Measurements from ENCODE around the gene PIGS.

The PIGS gene

DNA sequence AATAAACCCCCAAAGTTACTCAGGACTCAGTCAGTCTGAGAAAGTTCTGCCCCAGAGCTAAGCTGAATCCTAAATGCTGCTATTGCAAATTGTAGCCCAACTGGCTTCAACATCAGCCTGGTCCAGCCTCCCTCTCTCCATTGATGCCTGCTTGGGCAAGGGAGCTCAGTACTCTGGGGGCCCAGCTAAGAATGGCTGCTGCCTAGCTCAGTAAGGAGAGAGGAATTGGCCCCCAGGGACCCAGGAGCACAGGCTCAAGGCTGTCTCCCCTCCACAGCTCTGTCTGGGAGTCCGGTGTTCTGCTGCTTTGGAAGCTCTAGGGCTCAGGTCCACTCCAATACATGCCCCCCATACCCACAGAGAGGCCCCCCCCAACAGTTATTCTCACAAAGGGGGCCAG, 20.5 kb downstream of the PIGS start:
- DNase-seq (ENCODE audit: low read depth), result no peak

DNA sequence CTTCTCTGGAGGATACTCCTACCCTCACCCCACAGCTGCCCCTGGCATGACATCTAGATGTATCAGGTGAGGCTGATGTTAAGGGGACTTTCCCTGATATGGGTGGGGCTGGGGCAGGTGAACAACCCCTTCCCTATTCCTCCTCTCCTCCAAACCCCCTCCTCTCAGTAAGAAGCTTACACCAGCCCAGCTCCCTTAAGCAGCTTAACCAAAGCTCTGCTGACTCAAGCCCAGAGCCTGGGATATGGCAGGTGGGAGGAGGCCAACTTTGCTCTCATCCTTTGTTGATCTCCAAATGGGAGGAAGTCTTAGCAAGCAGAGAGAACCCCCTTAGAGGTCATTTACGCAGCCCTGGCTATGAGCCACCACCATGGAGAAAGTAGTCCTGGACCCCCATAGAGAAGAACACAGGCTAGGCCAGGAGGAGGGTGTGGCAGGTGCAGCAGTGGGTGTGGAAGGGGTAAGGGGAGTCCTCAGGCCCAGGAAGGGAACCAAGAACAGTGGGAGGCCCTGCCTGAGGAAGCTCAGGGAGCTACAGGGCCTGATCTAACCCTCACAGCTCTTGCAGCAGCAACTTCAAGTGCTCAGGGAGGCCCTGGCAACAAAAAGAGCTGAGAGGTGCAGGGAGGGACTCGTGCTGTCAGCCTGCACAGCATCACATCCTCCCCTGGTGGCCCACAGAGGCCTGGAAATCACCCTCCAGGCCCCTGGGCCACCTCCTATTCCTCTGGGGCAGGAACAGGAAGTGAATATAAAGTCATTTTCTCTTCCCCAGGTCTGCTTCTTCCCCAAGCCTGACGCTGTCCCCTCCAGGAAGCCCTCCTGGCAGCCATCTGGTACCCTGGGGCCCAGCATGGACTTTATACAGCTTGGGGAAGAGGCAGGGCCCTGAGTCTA, 21.8 kb downstream of the PIGS start:
- no peak for DNase-seq (ENCODE audit: low read depth)

DNA sequence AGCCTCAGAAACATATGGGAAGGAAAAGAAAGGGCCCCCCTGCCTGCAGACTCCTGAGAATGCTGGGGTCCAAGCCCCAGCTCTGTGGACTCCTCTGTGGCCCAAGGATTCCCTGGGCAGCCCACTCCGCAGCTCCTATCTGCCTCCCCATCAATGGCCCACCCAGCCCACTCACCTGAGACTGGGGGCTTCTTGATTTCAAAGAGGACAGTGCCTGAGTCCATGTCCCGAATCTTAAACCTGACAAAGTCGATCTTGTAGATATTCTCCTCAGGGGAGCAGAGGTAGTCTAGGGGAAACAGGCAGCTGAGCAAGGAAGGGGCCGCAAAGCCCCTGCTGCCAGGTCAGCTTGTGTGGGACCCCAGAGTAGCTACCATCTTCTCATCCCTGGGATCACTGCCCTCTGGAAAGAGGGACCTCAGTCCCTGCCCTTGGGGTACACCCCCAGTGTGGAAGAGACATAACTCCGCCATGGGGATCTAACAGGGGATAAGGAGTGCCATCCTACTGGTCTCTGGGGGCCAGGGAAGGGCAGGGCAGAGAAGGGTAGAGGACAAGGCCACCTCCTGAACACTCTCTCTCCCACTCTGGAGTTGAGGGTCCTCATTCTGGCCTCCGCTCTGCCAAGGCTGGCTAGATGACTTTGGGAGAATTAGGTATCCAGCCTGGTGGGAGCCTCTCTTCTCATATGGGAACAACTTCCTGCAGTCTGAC, 22.8 kb downstream of the PIGS start:
- no peak for DNase-seq (ENCODE audit: low read depth)

DNA sequence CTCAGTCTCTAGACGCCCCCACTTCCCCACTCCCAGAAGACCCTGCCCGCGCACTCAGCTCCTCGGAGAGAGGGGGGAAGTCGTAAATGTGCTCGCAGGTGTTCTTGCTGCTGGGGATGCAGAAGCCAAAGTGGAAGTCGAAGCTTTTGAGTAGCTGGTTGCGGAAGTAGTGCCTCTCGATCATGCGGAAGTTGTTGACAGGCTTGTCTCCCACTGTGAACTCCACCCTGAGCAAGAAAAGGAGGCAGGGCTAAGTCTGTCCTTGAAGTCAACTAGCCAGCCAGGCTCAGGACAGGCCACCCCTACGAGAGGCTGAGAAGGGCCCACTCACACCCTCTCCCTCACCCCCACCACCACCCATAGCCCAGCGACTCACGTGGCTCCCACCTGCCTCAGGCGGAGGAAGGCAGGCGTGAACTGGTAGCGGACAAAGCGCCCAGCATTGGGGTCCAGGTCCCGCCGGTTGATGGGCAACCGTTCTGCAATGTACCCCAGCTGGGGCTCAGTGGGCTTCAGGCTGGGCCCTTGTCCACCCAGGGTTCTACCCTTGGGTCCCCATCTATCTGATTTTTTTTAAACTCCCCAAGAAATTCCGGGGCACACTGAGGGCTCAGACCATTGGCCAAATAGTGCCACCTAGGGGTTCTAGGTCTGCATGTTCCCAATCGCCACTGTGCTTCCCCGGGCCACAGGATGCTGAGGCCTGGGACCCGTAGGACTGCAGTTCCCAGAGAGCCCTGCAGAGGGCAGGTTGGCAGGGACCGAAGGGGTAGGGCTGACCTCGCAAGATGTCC, 23.5 kb downstream of the PIGS start:
- DNase-seq (ENCODE audit: low read depth), result peak; percentile 41

DNA sequence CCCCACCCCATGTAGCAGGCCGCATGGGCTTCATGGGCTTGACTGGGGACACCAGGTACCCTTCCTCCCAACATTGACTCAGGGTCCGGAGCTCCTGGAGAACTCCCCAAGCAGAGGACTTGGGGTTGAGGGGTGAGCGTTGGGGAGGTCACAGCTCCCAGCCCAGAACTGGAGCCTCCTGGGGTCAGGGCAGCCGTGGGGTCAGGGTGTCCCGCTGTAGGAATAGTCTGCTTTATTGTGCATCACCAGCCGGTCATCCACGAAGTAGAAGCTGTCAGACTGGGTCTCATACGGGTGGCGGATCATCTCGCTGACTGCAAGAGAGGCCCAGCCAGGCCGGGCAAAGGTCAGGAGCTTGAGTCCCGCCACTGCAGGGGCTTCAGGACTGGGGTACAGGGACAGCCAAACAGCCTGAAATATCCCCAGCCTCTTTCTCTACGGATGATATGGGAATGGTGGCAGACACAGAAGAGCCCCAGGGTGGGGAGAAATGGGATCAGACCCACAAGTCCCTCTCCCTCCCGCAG, 24.2 kb downstream of the PIGS start:
- DNase-seq (ENCODE audit: low read depth), result no peak

DNA sequence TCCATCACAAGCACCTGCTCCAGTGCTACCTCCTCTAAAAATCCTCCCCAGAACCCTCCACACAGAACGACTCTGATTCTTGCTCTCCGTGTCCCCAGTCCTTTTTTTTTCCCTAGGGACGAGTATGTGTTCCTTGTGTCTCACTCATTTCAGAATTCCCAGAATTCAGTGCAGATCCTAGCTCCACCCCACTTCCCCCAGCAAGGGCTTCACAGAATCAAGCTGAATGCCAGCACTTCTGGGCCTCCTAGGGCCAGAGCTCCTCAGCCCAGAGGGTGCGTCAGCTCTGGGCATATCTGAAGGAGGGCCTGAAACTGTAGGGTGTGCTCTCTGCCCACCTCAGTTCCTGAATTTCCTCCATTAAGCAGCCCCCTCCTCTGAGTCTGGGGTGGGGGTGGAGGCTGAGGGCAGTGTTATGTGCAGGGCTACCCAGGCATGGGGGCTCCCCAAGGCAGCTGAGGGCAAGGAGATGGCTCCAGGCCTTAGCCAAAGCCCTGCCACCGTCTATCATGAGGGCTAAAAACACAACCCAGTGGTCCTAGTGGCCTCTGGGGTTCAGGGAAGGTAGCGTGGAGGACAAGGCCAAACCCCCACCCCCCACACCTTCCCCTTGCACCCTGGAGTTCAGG, 25.4 kb downstream of the PIGS start:
- DNase-seq (ENCODE audit: low read depth), result no peak

DNA sequence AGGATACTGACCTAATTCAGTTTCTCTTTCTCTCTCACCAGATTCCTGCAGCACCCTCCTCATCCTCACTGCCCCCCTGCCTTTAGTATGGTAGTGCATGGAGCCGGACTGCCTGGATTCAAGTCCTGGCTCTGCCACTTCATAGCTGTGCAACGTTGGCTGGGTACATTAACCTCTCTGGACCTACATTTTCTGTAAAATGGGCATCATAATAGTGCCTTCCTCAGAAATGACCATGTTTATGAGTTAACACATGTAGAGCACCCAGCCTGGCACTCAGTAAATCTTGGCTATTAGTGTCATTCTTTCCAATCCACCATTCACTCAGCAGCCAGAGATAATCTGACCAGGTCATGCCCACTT, 26.2 kb downstream of the PIGS start:
- no peak for DNase-seq (ENCODE audit: low read depth)

DNA sequence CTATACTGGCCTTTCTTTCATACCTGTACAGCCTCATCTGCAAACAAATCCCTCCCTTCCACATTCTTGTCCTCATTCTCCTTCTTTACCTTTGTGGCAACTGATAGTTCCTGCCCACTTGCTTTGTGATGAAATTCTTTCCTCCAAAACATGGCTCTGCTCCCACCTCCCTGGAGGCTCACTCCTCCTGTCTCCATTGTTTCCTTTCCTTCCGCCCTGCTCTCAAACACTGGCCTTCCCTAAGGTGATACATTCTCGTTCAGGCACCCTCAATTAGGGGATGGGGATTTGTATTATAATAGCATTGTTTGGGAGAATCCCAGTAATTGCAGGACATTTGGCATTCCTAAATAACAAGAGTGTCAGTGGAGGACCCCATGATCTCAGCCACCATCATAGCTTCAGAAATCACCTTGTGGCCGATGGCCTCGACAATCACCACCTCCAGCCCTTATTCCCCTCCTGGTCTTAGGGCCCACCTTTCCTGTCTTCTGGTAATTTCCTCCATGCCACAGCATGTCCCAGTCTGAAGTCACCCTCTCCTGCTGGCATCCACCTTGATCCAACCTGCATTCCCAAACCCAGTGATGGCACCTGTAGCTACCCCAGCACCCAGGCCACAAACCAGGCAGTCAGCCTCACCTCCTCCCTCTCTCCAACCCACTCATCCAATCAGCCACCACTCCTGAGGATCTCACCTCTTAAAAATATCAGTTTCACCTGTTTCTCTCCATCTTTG, 26.8 kb downstream of the PIGS start:
- no peak for DNase-seq (ENCODE audit: low read depth)

DNA sequence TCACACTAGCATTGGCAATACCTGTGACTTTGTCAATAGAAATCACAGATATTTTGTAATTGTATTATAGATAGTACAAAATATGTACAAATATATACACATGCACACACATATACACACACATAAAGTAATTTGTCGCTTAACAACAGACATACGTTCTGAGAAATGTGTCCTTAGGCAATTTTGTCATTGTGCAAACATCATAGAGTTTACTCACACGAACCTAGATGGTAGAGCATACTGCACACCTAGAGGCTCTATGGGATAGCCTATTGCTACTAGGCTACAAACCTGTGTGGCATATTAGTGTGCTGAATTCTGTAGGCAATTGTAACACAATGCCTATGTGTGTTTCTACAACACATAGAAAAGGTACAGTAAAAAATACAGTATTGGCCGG, 29.9 kb downstream of the PIGS start:
- no peak for DNase-seq (ENCODE audit: low read depth)

DNA sequence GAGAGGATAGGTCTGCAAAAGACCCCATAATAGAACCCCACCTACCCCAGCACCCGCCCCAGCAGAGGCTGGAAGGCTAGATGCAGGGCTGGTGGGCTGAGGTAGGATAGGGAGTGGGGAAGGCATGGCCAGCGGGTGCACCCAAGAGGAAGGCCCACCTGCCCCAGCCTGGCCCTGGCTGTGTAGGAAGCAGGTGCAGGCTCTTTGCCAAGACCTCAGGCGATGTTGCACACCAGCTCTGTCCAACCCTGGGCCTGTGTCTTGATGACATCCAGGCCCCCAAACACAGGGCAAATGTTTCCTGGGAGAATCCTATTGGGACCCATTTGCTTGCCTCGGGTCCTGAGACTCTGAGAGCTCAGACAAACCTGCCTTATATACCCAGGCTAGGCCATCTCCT, 31.1 kb downstream of the PIGS start:
- no peak for DNase-seq (ENCODE audit: low read depth)

DNA sequence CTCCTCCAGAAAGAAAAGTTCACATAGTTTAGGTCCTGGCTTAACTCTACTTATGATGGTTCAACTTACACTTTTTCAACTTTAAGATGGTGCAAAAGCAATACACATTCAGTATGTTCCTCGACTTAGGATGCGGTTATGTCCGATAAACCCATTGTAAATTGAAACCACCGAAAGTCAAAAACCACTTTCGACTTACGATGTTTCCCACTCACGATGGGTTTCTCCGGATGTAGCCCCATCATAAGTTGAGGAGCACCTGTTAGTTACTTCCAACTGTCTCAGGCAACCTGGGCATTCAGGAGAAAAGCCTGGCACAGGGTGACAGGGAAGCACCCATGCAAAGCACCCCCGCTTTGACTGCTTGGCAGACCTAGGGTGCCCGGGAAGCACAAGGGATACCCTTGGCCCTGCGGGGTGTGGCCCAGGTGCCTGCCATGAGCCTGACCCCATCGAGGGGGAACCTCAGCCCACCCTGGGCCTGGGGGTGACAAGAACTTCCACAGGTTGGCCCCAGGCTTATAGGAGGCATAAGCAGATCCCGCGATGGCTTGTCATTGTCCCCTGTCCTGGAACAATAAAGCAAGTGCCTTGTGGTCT, 32.9 kb downstream of the PIGS start:
- DNase-seq (ENCODE audit: low read depth), result no peak

DNA sequence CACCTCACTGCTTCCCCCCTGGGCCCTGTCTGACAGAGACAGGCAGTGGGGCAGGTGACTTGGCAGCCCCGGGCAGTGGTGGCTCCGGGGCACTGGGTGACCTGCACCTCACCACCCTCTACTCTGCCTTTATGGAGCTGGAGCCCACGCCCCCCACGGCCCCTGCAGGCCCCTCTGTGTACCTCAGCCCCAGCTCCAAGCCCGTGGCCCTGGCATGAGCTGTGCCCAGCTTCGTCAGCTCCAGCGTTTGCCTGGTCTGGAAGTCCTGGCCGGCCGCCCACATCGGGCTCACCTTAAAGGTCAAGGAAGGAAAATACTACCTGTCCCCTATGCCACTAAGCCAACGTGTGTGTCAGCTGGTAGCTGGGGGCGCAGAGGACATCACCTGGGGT, 34.1 kb downstream of the PIGS start:
- no peak for DNase-seq (ENCODE audit: low read depth)

DNA sequence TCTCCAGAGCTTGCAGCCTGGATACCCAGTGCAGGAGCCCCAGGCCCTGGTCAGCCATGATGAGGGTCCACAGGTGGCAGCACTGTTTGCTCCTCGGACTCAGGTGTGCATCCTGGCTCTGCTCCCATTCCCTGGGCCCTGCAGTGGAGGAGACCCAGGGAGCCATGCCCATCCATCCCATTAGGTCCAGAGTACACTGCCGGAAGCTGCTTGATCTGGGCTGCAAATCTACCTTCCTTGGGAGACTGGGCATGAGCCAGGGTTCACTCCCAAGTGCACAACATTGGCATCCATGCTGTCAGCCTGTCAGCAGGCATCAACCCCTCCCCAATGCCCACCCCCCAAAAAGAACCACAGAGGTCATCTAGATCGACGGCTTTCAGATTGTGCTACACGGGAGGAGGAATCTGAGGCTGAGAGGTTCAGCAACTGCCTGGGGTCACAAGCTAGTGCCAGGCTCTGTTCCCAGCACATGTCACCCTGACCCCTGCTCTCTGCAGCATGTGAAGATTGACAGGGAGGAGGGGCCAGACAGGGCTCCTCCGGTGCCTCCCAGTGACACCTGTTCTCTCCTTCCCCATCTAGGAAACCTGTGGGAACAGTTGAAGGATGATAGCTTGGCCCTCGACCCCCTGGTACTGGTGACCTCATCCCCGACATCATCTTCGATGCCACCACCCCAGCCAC, 34.6 kb downstream of the PIGS start:
- DNase-seq (ENCODE audit: low read depth), result no peak

DNA sequence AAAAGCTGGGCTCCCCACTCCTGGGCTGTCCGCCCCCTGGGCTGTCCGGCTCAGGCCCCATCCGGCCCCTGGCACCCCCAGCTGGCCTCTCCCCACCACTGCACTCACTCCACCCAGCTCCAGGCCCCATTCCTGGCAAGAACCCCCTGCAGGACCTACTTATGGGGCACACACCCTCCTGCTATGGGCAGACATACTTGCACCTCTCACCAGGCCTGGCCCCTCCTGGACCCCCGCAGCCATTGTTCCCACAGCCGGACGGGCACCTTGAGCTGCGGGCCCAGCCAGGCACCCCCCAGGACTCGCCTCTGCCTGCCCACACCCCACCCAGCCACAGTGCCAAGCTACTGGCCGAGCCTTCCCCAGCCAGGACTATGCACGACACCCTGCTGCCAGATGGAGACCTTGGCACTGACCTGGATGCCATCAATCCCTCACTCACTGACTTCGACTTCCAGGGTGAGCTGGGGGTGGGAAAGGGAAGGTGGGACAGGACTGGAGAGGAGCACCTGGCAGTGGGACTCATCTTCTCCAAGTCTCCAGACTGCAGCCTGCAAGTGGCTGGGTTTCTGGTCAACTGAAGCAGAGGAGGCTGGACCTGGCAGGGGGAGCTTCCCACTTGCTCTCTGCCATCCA, 36.5 kb downstream of the PIGS start:
- DNase-seq (ENCODE audit: low read depth), result no peak

DNA sequence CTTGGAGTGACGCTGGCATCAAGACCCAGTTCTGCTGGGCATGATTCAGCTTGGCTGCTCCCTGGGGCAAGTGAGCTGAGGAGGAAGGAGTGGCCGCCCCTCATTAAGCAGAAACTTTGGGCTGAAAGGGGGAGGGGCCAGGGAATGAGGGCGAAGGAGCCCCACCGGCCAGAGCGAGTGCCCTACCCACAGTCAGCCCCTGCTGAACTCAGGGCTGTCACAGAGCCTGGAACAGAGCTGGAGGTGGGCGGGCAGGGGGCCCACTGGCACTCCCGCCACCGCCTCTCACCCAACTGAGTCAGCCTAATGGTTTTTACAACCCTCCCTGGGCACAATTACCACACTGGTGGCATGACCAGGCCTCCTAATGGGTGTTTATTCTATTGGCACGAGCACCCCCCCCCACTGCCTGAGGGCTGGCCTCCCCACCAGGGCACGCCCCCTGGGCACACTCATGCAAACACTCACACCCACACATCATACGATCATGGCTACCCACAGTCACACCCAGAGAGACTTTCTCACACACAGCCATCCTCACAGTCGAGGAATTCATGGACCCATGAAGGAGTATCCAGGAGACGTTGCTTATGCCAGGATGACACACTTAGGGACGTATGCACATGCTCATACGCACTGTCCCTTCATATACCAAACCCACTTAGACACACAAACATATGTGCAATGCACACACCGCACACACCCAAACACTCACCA, 38.1 kb downstream of the PIGS start:
- DNase-seq (ENCODE audit: low read depth), result no peak

DNA sequence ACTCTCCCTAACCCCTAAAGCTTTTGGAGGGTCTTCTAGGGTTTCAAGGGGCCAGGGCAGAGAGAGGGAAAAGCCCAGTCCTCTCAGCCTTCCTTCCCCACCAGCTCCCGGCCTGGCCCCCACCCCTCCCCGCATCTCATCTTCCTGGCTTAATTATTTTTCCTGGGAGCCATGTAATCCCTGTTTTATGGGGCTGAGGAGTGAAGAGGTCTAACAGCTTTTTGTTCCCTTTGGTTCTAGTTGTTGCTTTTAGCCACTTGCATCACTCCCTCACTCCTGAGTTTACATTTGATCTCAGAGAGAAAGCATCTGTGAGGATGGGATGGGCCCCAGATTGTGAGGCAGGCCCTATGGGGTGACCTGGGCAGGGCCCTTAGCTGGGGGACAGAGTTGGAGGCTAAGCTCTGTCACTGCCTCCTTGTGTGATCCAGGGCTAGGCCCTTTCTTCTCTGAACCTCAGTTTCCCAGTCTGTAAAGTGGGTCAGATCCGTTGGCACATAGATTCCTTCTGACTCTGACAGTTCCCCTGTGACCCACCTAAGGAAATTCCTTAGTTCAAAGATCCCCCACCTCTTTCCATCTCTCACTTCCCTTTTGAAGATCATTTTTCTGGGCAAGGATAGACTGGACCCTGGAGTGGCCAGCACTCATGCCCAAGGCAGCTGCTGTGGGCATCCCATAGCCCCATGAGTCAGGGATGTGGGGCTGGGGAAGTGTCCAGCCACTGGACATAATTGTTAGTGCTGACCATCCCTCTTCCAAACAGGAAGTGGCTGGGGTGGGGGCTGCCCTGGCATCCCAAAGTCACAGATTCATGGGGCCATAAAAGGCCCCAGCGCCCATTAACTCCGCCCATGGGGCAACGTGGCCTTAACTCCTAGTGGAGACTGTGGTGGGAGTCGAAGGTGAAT, 39.0 kb downstream of the PIGS start:
- DNase-seq (ENCODE audit: low read depth), result no peak

DNA sequence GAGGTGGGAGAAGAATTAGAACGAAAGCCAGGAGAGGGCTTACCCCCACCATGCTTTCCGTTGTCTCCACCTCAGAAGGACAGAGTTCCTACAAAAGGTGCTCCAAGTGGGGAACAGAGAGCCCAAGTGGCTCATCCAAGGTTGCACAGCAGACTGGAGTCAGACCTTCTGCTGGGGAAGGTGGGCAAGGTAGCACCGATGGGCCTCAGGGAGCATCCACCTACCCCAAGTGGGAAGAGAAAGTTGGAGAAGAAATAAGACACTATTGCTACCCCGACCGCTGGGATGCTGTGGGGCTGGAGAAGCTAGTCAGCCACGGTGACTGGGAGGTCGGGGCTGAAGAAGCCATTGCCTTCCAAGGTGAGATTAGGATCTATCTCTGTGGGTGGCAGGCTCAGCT, 40.4 kb downstream of the PIGS start:
- no peak for DNase-seq (ENCODE audit: low read depth)

DNA sequence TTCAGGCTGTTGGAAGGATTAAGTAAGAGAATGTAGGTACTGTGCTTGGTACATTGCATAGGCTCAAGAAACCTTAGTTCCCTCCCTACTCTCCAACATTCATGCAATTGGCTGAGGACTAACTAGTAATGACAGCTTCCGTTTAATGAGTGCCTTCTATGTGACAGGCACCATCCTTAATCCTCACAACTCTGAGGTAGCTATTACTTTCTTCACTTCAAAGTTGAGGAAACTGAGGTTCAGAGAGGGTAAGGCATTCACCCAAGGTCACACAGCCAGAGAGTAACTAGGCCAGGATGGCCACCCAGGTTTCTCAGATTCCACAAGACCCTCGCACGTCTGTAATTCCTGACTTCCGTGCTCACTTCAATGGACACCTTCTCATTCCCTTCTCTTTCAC, 41.1 kb downstream of the PIGS start:
- DNase-seq (ENCODE audit: low read depth), result no peak

Data from stimulated activated CD8-positive, alpha-beta memory T cell treated with anti-CD3 and anti-CD28 coated beads, Interleukin-15, amount 100 ng/mL, for 24 hours (primary cell).